ENCODE data around the gene RPS25. TPM values are rescaled to one million over a fixed set of nuclear protein-coding genes. Genes with fewer than 3 reads are reported as not detected.
"Not testable (repeated sequence)": the region's sequence is repeated elsewhere in the genome, so short reads cannot be mapped to it uniquely, and the experiment has no call there.

RPS25 gene
- total RNA-seq, 1 donor from 2014 or later = 629 TPM

- no peak for DNase-seq (ENCODE audit: low read depth, low spot score)
Observed at GRCh38 chr11:118971646-118972045, 46.5 kb downstream of the RPS25 start, which contains the start of gene FOXR1. TSS of gene FOXR1 (plus strand) at chr11:118971761. CDS start at chr11:118971932, 171 bp downstream.

GRCh38 chr11:118969508-118969907 lies 48.6 kb downstream of the RPS25 start:
- not testable (repeated sequence) for DNase-seq (ENCODE audit: low read depth, low spot score)

Other genes with a start within 250 kb of the RPS25 start
- gene DDX6, start 227.2 kb downstream of the RPS25 start, total RNA-seq = 127 and 174 TPM in 2 replicates
- not detected in 2 replicates for gene CXCR5, start 134.5 kb downstream of the RPS25 start, total RNA-seq
- 8.3 and 9.1 TPM in 2 replicates for gene BCL9L, start 92.4 kb downstream of the RPS25 start, total RNA-seq
- gene UPK2, start 62.0 kb downstream of the RPS25 start, total RNA-seq = not detected in 2 replicates
- not detected in 2 replicates for gene FOXR1, start 46.6 kb downstream of the RPS25 start, total RNA-seq
- 11.6 and 13.9 TPM in 2 replicates for gene CENATAC, start 20.2 kb downstream of the RPS25 start, total RNA-seq
- gene TRAPPC4, start 423 bp upstream of the RPS25 start, total RNA-seq = 64.5 and 119 TPM in 2 replicates
- gene SLC37A4, start 12.5 kb upstream of the RPS25 start, total RNA-seq = 15.2 and 15.4 TPM in 2 replicates
- gene HYOU1, start 38.9 kb upstream of the RPS25 start, total RNA-seq = 174 and 354 TPM in 2 replicates
- 21.5 and 27.4 TPM in 2 replicates for gene VPS11, start 49.5 kb upstream of the RPS25 start, total RNA-seq
- 7.8 and 11.0 TPM in 2 replicates for gene HMBS, start 66.5 kb upstream of the RPS25 start, total RNA-seq
- gene DPAGT1, start 83.5 kb upstream of the RPS25 start, total RNA-seq = 14.4 and 32.7 TPM in 2 replicates
- gene C2CD2L, start 89.0 kb upstream of the RPS25 start, total RNA-seq = 2.0 and 4.5 TPM in 2 replicates
- gene HINFP, start 103.2 kb upstream of the RPS25 start, total RNA-seq = 15.4 and 17.7 TPM in 2 replicates
- gene ABCG4, start 130.7 kb upstream of the RPS25 start, total RNA-seq = 0.20 and 0.35 TPM in 2 replicates
- gene NLRX1, start 150.4 kb upstream of the RPS25 start, total RNA-seq = 10.9 and 15.5 TPM in 2 replicates
- gene NHERF4, start 167.1 kb upstream of the RPS25 start, total RNA-seq = 0.13 TPM in 1 of 2 replicates, not detected in the other
- gene CBL, start 188.0 kb upstream of the RPS25 start, total RNA-seq = 11.9 and 14.8 TPM in 2 replicates

Measured in pulmonary artery endothelial cell (primary cell).